Subcutaneous abdominal adipose tissue (tissue), 5 donors: Measurements from ENCODE around the gene ZNF512B.
"Not testable (repeated sequence)": the region's sequence is repeated elsewhere in the genome, so short reads cannot be mapped to it uniquely, and the experiment has no call there.

Experiments used
- H3K27ac ChIP-seq: one replicate; pipeline ENCODE4 v1.7.0; 2013; ENCODE audit warnings: low read depth, mild to moderate bottlenecking, inconsistent platforms, low read length, moderate library complexity
- H3K27me3 ChIP-seq, 5 donors: one replicate each; pipeline ENCODE4 v1.7.0; 2013; ENCODE audit warnings: low read length in 5 of 5, inconsistent platforms in 1 of 5; ENCODE audit not compliant: control insufficient read depth in 5 of 5, insufficient read depth in 4 of 5
- H3K36me3 ChIP-seq, 5 donors: one replicate each; pipeline ENCODE4 v1.7.0; 2013; ENCODE audit warnings: low read length in 5 of 5; ENCODE audit not compliant: control insufficient read depth in 5 of 5, insufficient read depth in 5 of 5
- H3K4me1 ChIP-seq, 5 donors: one replicate each; pipeline ENCODE4 v1.7.0; 2013; ENCODE audit warnings: low read length in 5 of 5, mild to moderate bottlenecking in 3 of 5, moderate library complexity in 1 of 5; ENCODE audit not compliant: control insufficient read depth in 5 of 5, insufficient read depth in 5 of 5
- H3K4me3 ChIP-seq, 5 donors: one replicate each; pipeline ENCODE4 v1.7.0; 2013; ENCODE audit warnings: low read length in 5 of 5, low read depth in 1 of 5
- H3K9ac ChIP-seq, 5 donors: one replicate each; pipeline ENCODE4 v1.7.0; 2013; ENCODE audit warnings: low read length in 5 of 5, mild to moderate bottlenecking in 4 of 5, moderate library complexity in 3 of 5
- H3K9me3 ChIP-seq, 5 donors: one replicate each; pipeline ENCODE4 v1.7.0; 2013; ENCODE audit warnings: low read length in 5 of 5; ENCODE audit not compliant: control insufficient read depth in 5 of 5
- donor health status: healthy.
- donor health status: healthy.
- donor health status: healthy.
- donor health status: healthy.
- donor health status: healthy.

Gene ZNF512B

DNA sequence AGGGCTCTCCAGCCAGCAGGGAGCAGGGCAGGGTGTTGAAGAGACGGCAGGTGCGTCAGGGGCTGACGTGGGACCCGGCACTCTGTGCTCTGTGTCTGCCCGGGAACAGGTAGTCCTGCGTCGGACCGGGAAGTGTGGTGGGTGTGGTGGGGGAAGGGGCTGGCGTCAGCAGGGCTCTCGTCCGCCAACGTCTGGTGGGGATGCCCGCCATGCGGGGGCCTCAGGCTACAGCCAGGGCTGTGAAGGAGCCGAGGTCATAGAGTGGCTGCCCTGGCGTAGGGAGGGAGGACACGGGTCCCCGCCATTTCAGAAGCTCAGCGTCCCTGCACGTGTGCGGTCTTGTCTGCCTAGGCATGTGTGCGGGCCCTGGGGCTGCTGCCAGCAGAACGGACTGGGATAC, 49.5 kb downstream of the ZNF512B start:
- Histone ChIP-seq H3K4me1 (peaks cover 0 to 4% (median 0%) of the 10 kb centered on the region in 5 donors), H3K9me3 (peaks cover 0 to 4% (median 0%) of the 10 kb centered on the region in 5 donors), H3K4me3 (no peak overlapping the region), H3K27me3 (no peaks in the 10 kb centered on the region), H3K9ac (no peak overlapping the region), H3K36me3 (peaks cover 0 to 23% (median 9%) of the 10 kb centered on the region in 5 donors), H3K27ac (no peak overlapping the region)

DNA sequence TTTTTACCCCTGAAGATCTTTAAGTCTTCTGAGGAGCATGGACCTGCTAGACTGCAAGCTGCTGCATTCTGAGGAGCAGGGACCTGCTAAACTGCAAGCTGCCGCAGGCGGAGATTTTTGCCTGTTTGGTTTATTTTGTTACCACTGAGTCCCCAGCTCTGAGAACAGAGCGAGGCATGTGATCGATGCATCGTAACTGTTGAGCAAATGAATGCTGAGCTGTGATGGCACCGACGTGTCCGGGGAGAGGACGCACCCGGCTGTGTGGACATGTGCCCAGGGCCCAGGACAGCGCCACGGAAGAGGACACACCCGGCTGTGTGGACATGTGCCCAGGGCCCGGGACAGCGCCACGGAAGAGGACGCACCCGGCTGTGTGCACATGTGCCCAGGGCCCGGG, 50.6 kb downstream of the ZNF512B start:
- Histone ChIP-seq H3K9me3 (peaks cover 0 to 4% (median 0%) of the 10 kb centered on the region in 5 donors), H3K36me3 (peaks cover 0 to 17% (median 9%) of the 10 kb centered on the region in 5 donors)

DNA sequence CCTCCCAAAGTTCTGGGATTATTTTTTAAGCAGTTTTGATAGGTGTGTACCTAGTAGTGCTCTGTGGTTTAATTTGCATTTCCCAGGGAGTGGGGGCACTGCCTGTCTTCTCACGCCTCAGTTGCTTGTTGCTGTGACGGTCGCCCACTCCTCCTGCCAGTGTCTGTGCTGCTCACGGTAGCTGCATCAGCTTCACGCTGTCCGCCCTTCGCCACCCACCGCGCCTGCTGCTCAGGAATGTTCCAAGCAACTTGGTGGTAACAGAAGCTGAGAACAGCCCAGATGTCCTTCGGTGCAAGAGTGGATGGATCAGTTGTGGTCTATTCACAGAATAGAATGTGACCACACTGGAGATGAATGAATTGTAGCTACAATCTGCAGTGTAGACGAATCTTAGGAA, 51.9 kb downstream of the ZNF512B start:
- Histone ChIP-seq H3K4me1 (peaks cover 0 to 7% (median 0%) of the 10 kb centered on the region in 5 donors), H3K36me3 (peaks cover 0 to 17% (median 9%) of the 10 kb centered on the region in 5 donors), H3K27ac (no peak overlapping the region), H3K9me3 (peaks cover 0 to 4% (median 0%) of the 10 kb centered on the region in 5 donors), H3K9ac (no peak overlapping the region), H3K4me3 (no peak overlapping the region), H3K27me3 (no peaks in the 10 kb centered on the region)

More for the DNA sequence above, 50.6 kb downstream of the ZNF512B start:
- no peak overlapping the region for H3K4me3 ChIP-seq
- H3K4me1 ChIP-seq: peaks cover 0 to 4% (median 0%) of the 10 kb centered on the region in 5 donors
- H3K27me3 ChIP-seq: no peaks in the 10 kb centered on the region
- no peak overlapping the region for H3K9ac ChIP-seq
- no peak overlapping the region for H3K27ac ChIP-seq

DNA sequence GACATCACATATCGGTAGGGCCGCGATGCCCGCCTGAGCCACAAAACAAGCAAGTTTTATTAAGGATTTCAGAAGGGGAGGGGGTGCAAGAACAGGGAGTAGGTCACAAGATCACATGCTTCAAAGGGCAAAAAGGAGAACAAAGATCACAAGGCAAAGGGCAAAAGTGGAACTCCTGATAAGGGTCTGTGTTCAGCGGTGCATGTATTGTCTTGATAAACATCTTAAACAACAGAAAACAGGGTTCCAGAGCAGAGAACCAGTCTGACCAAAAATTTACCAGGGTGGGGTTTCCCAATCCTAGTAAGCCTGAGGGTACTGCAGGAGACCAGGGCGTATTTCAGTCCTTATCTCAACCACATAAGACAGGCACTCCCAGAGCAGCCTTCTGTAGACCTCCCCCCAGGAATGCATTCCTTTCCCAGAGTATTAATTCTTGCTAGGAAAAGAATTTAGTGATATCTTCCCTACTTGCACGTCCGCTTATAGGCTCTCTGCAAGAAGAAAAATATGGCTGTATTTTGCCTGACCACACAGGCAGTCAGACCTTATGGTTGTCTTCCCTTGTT, 53.3 kb downstream of the ZNF512B start:
- H3K27me3 ChIP-seq, H3K4me3 ChIP-seq, H3K9ac ChIP-seq, H3K9me3 ChIP-seq, H3K4me1 ChIP-seq, H3K27ac ChIP-seq: not testable (repeated sequence)
- peaks cover 0 to 17% (median 9%) of the 10 kb centered on the region in 5 donors for H3K36me3 ChIP-seq

DNA sequence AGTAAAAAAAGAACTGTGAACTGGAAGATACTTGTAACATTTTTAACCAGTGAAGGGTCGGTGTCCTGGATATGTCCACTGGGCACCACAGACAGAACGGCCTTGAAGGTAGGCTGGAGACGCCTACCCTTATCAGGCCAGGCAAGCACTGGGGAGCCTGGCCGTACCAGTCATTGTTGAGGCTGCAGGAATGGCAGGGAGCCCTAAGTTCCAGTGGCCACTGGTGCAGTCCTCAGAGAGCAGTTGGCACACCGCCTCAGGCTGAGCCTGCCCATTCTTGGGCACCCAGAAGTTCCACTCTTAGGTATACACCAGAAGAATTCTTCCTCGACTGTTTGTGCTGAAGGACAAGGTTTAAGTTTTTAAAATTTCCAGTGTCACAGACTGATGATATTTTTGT, 54.3 kb downstream of the ZNF512B start:
- H3K27ac ChIP-seq: no peak overlapping the region
- H3K36me3 ChIP-seq: peaks cover 0 to 17% (median 9%) of the 10 kb centered on the region in 5 donors
- H3K9ac ChIP-seq: no peak overlapping the region
- peaks cover 0 to 4% (median 0%) of the 10 kb centered on the region in 5 donors for H3K9me3 ChIP-seq
- H3K4me3 ChIP-seq: no peak overlapping the region
- no peaks in the 10 kb centered on the region for H3K27me3 ChIP-seq
- H3K4me1 ChIP-seq: peaks cover 0 to 15% (median 2%) of the 10 kb centered on the region in 5 donors

DNA sequence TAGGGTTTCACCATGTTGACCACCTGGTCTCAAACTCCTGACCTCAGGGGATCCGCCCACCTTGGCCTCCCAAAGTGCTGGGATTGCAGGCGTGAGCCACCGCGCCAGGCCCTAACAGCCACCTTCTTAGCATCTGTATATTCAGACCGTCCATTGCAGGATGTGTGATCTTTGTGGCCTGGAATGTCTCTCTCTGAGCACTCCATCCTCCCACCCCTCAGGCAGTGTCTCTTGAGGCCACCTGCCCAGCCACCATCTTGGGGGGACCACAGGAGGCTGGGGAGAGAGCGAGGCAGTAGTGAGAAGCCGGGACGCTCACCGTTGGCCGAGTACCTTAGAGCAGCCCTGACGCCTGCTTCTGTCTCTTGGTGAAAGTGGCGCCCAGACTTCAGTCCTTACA, 56.0 kb downstream of the ZNF512B start:
- Histone ChIP-seq H3K27ac (no peak overlapping the region), H3K4me1 (peaks cover 0 to 15% (median 5%) of the 10 kb centered on the region in 5 donors), H3K4me3 (no peak overlapping the region), H3K9me3 (peaks cover 0 to 4% (median 0%) of the 10 kb centered on the region in 5 donors), H3K36me3 (peaks cover 0 to 9% (median 6%) of the 10 kb centered on the region in 5 donors), H3K9ac (no peak overlapping the region), H3K27me3 (no peaks in the 10 kb centered on the region)

DNA sequence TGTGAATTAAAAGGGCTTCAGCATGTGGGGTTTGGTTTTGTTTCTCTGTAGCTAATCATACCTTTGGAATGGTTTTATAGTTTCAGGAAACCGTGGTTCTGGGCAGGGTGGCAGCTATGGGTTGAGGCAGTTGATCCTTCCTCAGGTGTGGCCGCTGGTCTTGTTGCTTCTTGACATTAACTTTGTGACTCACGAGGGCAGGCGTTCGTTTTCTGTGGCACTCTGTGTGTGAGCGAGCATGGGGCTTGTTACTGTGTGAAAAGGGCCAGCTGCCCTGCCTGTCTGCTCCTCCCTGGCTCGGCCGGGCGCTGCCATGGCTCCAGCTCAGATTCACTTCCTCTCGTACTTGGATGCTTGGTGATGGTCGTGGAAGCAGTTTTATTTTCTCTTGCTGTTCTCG, 58.6 kb downstream of the ZNF512B start:
- Histone ChIP-seq H3K36me3 (peaks cover 0 to 4% (median 2%) of the 10 kb centered on the region in 5 donors), H3K9ac (no peak overlapping the region), H3K27me3 (no peaks in the 10 kb centered on the region), H3K27ac (no peak overlapping the region), H3K4me1 (peaks cover 0 to 20% (median 10%) of the 10 kb centered on the region in 5 donors), H3K4me3 (no peak overlapping the region), H3K9me3 (no peaks in the 10 kb centered on the region)

DNA sequence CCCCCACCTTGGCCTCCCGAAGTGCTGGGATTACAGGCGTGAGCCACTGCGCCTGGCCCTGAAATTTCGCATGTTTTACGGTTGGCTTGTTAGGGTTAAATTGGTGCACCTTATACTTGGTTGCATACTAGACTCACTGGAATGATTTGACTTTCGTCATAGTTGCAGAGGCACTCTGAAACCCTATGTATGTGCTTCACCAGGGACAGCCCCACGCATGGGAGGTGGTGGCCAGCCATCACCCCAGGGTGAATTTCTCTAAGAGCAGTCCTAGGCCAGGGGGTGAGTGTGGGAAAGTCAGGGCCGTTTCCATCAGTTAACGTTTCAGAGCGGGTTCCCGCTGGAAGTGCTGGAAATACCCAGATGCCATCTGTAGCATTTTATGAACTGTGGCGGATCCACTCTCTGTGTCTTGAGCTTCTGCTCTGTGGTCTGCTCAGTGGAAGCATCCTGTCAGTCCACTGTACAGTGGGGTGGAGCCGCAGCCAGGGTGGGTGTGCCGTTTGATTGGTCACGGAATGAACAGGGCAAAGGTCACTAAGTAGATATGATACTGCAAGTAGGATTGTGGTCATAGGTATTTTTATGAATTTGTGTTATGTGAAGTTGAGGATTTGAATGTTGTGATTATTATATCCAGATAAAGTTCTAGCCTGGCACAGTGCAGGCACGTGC, 61.6 kb downstream of the ZNF512B start:
- Histone ChIP-seq H3K27ac (no peak overlapping the region), H3K4me1 (peaks cover 0 to 20% (median 10%) of the 10 kb centered on the region in 5 donors), H3K27me3 (no peaks in the 10 kb centered on the region), H3K36me3 (peaks cover 0 to 4% (median 0%) of the 10 kb centered on the region in 5 donors), H3K9me3 (no peaks in the 10 kb centered on the region), H3K4me3 (no peak overlapping the region), H3K9ac (no peak overlapping the region)
